Esophagus squamous epithelium (tissue), 4 donors: ENCODE data around the gene THAP4.

Experiments used
- CTCF ChIP-seq, 6 experiments: fragments of 450-650 bp in 4 of 6; fragments of 200-600 bp in 2 of 6; sonication (generic) in 2 of 6; IDR thresholded peaks; one replicate each; pipeline ENCODE4 v1.5.1; 2016 to 2019; ENCODE audit warnings: antibody characterized with exemption in 6 of 6, mild to moderate bottlenecking in 4 of 6, moderate library complexity in 4 of 6
- POLR2A ChIP-seq, 4 donors: fragments of 450-650 bp; IDR thresholded peaks; one replicate each; pipeline ENCODE4 v1.6.1; 2017; ENCODE audit warnings: antibody characterized with exemption in 4 of 4, mild to moderate bottlenecking in 4 of 4, moderate library complexity in 3 of 4

DNA sequence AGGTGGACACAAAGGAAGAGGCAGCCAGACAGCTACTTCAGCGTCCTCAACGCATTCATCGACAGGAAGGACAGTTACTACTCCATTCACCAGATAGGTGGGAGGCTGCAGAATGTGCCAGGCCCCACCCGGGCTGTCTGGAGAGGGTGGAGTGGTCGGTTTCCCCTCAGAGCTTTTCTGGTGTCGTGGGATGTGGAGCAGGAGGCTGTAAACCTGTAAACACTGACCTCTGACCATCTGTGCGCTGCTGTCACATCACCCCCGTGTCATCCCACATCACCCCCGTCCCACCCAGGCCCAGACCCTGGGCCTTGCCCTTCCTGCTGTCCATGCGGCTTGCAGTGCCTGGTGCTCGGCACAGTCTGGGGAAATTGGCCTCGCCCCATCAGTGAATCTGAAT is 17.6 kb upstream of the THAP4 start:
- TF ChIP-seq POLR2A (IDR thresholded peaks at IDR 0.05): no peak
- no peak for TF ChIP-seq CTCF (IDR thresholded peaks at IDR 0.05)
